Posterior cingulate gyrus (tissue), 11 donors: Measurements from ENCODE around the gene SEPHS2.
"Not testable (repeated sequence)": the region's sequence is repeated elsewhere in the genome, so short reads cannot be mapped to it uniquely, and the experiment has no call there.

Experiments
- DNase-seq, 10 donors: peaks; one replicate each; pipeline versions ENCODE4 v3.0.0 to v3.0.0-alpha.2; 2020 to 2021; ENCODE audit warnings: mixed read lengths in 3 of 10
- intact Hi-C: fragments of 100-400 bp; cut with DNase I; formaldehyde crosslinking; loops from one replicate; pipeline ENCODE4 v1.15.1; 2023

SEPHS2 gene

DNA sequence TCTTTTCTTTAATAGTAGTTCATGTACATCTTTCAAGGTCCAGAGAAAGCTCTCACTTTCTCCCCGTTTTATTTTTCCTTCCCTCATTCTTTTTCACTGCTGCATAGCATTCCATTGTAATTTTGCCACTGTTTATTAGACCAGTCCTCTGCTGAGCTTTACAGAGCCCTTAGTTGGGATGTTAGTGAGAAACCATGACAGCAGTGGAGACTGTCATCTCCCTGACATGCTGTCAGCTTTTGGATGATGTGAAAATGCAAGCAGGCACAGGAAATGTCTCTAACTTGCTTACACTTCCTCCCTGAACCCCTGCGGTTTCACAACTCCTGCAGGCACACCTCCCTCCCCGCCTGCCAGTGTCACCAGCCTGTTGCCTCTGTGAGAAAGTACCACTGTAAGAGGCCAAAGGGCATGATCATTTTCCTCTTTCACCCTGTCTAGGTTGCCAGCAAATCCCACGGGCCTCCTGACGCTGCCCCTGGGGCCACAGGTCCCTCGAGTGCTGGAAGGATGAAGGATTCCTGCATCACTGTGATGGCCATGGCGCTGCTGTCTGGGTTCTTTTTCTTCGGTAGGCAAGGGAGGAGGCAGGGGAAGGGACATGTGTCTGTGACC is 26.8 kb upstream of the SEPHS2 start, which contains the start of gene ITGAL:
ITGAL (plus strand) TSS at position 415 of the 615 bp plus-strand sequence; CDS start at position 511, 96 bp downstream.
- DNase-seq, result peak in 3 of 10 donors; percentile 21 to 81 (median 51)
- intact Hi-C loops, result no loop called here

- peak in 1 of 10 donors; percentile 33 for DNase-seq
- intact Hi-C loops, result no loop called here
Observed at GRCh38 chr16:30470632-30470995, 24.9 kb upstream of the SEPHS2 start.

GRCh38 chr16:30470170-30470512 is 24.5 kb upstream of the SEPHS2 start:
- intact Hi-C loops, result no loop called here
- no peak for DNase-seq

DNA sequence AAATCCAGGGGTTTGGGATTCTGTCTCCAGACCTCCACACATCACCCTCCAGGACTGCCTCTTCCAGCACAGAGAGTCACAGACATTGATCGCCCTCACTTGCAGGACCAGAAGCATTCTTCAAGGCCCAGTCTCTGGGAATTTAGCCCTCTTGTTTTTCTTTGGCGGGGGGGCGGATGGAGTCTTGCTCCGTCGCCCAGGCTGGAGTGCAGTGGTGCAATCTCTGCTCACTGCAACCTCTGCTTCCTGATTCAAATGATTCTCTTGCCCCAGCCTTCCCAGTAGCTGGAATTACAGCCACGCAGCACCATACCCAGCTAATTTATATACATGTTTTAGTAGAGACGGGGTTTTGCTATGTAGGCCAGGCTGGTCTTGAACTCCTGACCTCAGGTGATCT is 18.4 kb upstream of the SEPHS2 start:
- peak in 2 of 10 donors; percentile 4 to 52 for DNase-seq
- intact Hi-C loops, result no loop called here

DNA sequence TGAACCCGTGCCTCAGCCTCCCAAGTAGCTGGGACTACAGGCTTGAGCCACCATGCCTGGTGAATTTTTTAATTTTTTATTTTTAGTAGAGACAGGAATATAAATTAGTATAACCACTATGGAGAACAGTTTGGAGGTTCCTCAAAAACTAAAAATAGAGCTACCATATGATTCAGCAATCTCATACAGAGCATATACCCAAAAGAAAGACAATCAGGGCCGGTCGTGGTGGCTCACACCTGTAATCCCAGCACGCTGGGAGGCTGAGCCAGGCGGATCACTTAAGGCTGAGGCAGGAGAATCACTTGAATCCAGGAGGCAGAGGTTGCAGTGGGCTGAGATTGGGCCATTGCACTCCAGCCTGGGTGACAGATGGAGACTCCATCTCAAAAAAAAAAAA is 15.8 kb upstream of the SEPHS2 start:
- intact Hi-C loops, result not testable (repeated sequence)

GRCh38 chr16:30459456-30459855 is 13.8 kb upstream of the SEPHS2 start:
- intact Hi-C loops, result no loop called here
- peak in 1 of 10 donors; percentile 8 for DNase-seq

More for the DNA sequence above, 15.8 kb upstream of the SEPHS2 start:
- peak in 3 of 10 donors; percentile 11 to 45 (median 24) for DNase-seq

DNA sequence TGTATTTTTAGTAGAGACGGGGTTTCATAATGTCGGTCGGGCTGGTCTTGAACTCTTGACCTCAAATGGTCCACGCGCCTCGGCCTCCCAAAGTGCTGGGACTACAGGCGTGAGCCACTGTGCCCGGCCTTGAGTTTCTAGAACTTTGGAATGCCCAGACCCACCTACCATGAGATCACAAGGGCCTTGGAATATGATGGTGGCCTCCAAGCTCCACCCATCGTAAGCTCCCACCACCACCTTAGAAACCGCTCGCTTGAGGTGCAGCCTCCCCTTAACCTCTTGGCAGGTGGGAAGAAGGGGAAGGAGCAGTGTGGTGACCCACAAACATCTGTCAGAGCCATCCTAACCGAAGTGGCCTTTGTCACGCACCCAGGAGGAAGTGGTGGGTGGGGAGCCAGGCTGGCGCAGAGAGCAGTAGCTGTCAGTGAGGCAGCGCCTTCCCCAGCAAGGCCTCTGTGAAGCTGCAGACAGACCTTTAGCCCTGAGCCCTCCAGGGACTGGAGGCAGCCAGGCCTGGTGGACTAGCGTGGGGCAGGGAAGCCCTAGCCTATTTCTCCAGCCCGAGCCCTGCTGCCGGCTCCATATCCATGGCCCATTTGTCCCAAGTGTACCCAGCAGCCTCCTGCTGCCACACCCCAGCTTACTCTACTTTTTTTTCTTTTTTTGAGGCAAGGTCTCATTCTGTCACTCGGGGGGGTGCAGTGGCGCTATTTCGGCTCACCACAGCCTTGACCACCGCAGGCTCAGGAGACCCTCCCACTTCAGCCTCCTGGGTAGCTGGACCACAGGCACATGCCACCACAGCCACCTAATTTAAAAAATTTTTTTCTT is 13.1 kb upstream of the SEPHS2 start:
- intact Hi-C loops, result no loop called here

DNA sequence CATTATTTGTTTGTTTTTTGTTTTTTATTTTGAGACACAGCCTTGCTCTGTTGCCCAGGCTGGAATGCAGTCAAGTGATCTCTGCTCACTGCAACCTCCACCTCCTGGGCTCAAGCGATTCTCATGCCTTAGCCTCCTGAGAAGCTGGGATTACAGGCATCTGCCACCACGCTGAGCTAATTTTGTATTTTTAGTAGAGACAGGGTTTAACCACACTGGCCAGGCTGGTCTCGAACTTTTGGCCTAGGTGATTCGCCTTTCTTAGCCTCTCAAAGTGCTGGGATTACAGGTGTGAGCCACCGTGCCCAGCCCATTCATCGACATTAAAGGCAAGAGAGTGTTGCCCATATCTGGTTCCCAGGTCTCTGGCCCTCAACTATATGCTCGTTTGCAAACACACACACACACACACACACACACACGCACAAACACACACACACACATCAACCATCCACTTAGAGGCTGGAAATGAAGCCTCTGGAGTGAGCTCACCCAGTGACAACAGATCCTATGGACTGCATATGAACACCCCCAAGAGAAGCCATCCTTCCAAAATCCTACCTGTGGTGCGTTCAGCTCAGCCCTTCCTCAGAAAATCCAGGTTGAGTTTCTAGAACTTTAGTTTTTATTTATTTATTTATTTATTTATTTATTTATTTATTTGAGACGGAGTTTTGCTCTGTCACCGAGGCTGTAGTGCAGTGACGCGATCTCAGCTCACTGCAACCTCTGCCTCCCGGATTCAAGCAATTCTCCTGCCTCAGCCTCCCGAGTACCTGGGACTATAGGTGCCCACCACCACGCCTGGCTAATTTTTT is 12.3 kb upstream of the SEPHS2 start:
- peak in 2 of 10 donors; percentile 4 to 32 for DNase-seq
- intact Hi-C loops, result no loop called here

More for the DNA sequence above, 13.1 kb upstream of the SEPHS2 start:
- DNase-seq, result peak in 2 of 10 donors; percentile 44 to 52

GRCh38 chr16:30457256-30457655 is 11.6 kb upstream of the SEPHS2 start:
- intact Hi-C loops, result no loop called here
- peak in 1 of 10 donors; percentile 17 for DNase-seq

DNA sequence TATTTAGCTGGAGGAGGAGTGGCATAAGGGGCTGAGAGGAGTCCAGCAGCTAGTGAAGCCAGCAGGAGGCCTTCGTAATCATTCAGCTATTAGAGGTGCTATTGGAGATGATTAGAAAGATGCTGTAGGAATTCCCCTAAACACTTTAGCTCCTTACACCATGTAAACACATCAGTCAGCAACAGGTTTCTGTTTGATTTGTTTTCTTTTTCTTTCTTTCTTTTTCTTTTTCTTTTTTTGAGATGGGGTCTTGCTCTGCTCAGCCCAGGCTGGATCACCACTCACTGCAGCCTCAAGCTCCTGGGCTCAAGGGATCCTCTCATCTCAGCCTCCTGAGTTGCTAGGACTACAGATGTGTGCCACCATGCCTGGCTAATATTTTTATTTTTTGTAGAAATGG is 10.6 kb upstream of the SEPHS2 start:
- DNase-seq, result peak in 1 of 10 donors; percentile 12
- intact Hi-C loops, result no loop called here

DNA sequence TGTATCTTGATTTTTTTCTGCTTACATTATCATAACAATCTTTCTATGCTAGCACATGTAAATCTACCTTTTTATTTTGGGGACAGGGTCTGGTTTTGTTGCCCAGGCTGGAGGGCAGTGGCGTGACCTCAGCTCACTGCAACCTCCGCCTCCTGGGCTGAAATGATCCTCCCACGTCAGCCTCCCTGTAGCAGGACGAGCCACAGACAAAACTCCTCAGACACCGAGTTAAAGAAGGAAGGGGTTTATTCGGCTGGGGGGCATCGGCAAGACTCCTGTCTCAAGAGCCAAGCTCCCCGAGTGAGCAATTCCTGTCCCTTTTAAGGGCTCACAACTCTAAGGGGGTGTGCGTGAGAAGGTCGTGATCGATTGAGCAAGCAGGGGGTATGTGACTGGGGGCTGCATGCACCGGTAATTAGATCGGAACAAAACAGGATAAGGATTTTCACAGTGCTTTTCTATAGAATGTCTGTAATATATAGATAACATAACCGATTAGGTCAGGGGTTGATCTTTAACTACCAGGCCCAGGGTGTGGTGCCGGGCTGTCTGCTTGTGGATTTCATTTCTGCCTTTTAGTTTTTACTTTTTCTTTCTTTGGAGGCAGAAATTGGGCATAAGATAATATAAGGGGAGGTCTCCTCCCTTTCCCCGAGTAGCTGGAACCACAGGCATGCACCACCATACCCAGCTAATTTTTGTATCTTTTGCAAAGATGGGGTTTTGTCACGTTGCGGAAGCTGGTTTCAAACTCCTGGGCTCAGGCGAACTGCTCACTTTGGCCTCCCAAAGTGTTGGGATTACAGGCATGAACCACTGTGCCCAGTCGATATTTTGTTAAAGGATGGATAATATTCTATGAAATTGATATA is 7.3 kb upstream of the SEPHS2 start:
- DNase-seq, result peak in 2 of 10 donors; percentile 34 to 44
- intact Hi-C loops, result not testable (repeated sequence)

- intact Hi-C loops, result loop anchor here (5.0 kb wide), 1 partner anchor 78 kb away; the partner anchor contains the start of gene ZNF768
- peak in 1 of 10 donors; percentile 4 for DNase-seq
Observed at GRCh38 chr16:30449116-30449435, 3.4 kb upstream of the SEPHS2 start.

DNA sequence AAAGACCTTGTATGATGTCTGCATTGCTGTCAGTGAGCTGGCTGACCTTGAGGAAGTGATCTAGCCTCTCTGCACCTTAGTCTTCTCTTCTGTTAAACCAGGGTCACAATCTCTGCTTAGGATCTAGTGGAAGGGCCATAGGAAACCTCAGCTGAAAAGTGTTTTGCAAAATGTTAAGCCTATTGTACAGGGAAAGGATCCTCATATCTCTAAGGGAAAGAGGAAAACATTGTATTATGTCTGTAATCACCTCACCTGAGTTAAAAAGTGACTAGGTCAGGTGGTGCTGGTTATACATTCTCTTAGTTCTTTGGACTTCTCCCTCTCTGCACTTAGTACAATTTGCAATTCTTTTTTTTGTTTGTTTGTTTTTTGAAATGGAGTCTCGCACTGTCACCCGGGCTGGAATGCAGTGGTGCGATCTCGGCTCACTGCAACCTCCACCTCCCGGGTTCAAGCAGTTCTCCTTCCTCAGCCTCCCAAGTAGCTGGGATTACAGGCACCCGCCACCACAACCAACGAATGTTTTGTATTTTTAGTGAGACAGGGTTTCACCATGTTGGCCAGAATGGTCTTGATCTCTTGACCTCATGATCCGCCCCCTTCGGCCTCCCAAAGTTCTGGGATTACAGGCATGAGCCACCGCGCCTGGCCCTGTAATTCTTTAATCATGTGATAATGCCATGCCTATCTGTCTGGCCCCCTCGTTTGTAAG is 2.0 kb upstream of the SEPHS2 start:
- intact Hi-C loops, result loop anchor here (5.0 kb wide), 1 partner anchor 80 kb away; the partner anchor contains the start of gene ZNF768
- DNase-seq, result peak in 2 of 10 donors; percentile 9 to 19

GRCh38 chr16:30446203-30446595 is 525 bp upstream of the SEPHS2 start:
- DNase-seq, result peak in 1 of 10 donors; percentile 66
- intact Hi-C loops, result loop anchor here (5.0 kb wide), 1 partner anchor 81 kb away; the partner anchor contains the start of gene ZNF768

GRCh38 chr16:30445149-30445407 is 596 bp downstream of the SEPHS2 start:
- DNase-seq, result no peak
- intact Hi-C loops, result loop anchor here (5.0 kb wide), 1 partner anchor 82 kb away; the partner anchor contains the start of gene ZNF768

- intact Hi-C loops, result loop anchor here (5.0 kb wide), 1 partner anchor 83 kb away; the partner anchor contains the start of gene ZNF768
- DNase-seq, result no peak
Observed at GRCh38 chr16:30444231-30445148, 1.2 kb downstream of the SEPHS2 start.

DNA sequence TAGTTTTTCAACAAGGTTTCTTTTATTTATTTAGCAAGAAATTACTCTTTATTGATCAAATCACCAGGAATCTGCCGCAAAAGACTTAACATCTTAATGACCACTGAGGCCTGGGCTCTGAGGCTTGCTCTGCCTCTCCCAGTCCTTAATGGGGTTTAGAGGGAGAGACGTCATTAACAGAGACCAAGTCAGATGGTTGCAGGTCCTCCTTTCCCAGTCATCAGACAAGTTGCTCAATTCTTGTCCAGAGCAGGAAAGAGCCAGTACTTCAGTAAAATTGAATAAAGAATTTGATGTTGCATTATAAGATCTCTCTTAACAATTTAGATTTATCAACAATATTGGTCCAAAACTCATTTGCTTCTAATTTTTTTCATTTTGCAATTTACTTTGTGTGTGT is 2.0 kb downstream of the SEPHS2 start:
- intact Hi-C loops, result no loop called here
- DNase-seq, result no peak

DNA sequence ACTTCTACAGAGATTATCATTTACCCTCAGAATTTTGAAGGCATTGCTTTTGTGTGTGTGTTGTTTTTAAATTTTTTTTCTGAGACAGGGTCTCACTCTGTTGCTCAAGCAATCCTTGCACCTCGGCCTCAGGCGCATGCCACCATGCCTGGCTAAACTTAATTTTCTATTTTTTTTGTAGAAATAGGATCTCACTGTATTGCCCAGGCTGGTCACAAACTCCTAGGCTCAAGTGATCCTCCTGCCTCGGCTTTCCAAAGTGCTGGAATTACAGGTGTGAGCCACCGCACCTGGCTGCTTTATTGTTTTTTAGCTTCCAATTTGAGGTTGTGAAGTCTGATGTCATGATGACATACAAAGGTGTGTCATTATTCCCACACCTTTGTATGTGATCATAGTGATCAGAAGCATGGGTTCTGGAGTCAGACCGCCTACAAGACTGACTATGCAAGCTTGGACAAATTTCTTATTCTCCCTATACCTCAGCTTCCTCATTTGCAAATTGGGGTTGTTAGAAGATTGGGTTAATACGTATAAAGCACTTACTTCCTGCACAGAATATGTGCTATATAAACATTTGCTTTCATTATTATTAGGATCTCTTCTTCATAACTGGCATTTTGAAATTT is 5.8 kb downstream of the SEPHS2 start:
- DNase-seq, result no peak
- intact Hi-C loops, result loop anchor here (5.0 kb wide), 1 partner anchor 312 kb away; no protein-coding TSS in a partner anchor
